Loucy (cell line): ENCODE results near the gene PODXL.

Experiments
- CTCF ChIP-seq: fragments of 200-600 bp; sonication (generic); conservative IDR thresholded peaks from 2 replicates; pipeline ENCODE4 v1.5.1; 2014; ENCODE audit warnings: mild to moderate bottlenecking, antibody characterized with exemption, low read length
- EZH2phosphoT487 ChIP-seq: fragments of 200-600 bp; IDR thresholded peaks from 2 replicates; pipeline ENCODE4 v1.6.1; 2018; ENCODE audit warnings: antibody characterized with exemption, mild to moderate bottlenecking, moderate library complexity, borderline replicate concordance

GRCh38 chr7:131493081-131493480 lies 63.3 kb downstream of the PODXL start:
- TF ChIP-seq CTCF (no peak), EZH2phosphoT487 (no peak)
